ENCODE measurements around the gene CISTR.

DNA sequence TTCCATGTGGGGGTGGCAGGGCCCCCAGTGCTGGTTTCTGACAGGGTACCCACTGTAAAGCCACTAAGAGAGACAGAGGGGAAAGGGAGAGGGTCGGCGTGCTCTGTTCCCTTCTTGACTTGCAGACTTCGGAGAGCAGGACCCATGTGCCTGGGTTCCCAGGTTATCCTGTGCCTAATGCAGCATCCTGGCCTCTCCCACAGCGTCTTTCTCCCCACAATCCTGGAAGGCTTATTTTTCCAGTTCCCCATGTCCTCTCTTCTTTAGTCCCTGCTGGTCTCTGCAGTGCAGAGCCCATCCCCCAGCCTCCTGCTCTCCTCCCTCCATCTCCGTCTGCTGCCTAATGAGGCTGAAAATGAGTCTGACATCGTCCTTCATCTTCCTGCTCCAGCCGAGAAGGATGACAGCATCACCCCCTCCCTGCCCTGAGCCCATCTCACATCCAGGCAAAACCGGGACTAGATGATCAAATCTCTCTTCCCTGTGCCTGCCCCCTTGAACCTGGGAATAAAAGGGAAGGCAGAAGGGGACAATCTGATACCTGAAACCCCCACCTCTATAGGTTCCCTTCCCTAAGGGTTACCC, 39.6 kb downstream of the CISTR start:
- TF ChIP-seq, protein P1, sequence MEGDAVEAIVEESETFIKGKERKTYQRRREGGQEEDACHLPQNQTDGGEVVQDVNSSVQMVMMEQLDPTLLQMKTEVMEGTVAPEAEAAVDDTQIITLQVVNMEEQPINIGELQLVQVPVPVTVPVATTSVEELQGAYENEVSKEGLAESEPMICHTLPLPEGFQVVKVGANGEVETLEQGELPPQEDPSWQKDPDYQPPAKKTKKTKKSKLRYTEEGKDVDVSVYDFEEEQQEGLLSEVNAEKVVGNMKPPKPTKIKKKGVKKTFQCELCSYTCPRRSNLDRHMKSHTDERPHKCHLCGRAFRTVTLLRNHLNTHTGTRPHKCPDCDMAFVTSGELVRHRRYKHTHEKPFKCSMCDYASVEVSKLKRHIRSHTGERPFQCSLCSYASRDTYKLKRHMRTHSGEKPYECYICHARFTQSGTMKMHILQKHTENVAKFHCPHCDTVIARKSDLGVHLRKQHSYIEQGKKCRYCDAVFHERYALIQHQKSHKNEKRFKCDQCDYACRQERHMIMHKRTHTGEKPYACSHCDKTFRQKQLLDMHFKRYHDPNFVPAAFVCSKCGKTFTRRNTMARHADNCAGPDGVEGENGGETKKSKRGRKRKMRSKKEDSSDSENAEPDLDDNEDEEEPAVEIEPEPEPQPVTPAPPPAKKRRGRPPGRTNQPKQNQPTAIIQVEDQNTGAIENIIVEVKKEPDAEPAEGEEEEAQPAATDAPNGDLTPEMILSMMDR (conservative IDR thresholded peaks at IDR 0.05 in 1 of 2, IDR thresholded peaks at IDR 0.05 in 1 of 2; ENCODE audit: extremely low read depth in 1 of 2, insufficient read depth in 1 of 2, low read depth in 1 of 2, low read length in 2 of 2), result no peak
- TF ChIP-seq EZH2 (IDR thresholded peaks at IDR 0.05; ENCODE audit: borderline replicate concordance, low read length), result no peak

All from mammary epithelial cell (primary cell).